MM.1S (cell line): ENCODE results near the gene EXOC4.

ENCODE experiments used
- EZH2 ChIP-seq: fragments of 300-600 bp; sonication (generic); optimal IDR thresholded peaks from 2 replicates; pipeline ENCODE3; 2017; ENCODE audit warnings: low read depth, mild to moderate bottlenecking, antibody characterized with exemption, low read length, mixed read lengths
- EZH2phosphoT487 ChIP-seq: fragments of 300-600 bp; sonication (generic); IDR thresholded peaks from 2 replicates; pipeline ENCODE4 v1.6.1; 2018; ENCODE audit warnings: antibody characterized with exemption, low read length
- TF ChIP-seq, protein P1 (sequence below): fragments of 300-600 bp; sonication (generic); IDR thresholded peaks from 2 replicates; pipeline ENCODE4 v1.5.1; 2016; ENCODE audit warnings: antibody characterized with exemption, low read length, mixed read lengths

- TF ChIP-seq, protein P1, sequence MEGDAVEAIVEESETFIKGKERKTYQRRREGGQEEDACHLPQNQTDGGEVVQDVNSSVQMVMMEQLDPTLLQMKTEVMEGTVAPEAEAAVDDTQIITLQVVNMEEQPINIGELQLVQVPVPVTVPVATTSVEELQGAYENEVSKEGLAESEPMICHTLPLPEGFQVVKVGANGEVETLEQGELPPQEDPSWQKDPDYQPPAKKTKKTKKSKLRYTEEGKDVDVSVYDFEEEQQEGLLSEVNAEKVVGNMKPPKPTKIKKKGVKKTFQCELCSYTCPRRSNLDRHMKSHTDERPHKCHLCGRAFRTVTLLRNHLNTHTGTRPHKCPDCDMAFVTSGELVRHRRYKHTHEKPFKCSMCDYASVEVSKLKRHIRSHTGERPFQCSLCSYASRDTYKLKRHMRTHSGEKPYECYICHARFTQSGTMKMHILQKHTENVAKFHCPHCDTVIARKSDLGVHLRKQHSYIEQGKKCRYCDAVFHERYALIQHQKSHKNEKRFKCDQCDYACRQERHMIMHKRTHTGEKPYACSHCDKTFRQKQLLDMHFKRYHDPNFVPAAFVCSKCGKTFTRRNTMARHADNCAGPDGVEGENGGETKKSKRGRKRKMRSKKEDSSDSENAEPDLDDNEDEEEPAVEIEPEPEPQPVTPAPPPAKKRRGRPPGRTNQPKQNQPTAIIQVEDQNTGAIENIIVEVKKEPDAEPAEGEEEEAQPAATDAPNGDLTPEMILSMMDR = no peak
- TF ChIP-seq EZH2 (no peak), EZH2phosphoT487 (no peak)
Observed at GRCh38 chr7:133433165-133433812, 180.4 kb downstream of the EXOC4 start.
